PC-3 (cell line): ENCODE measurements around the gene ITSN1. TPM values are rescaled to one million over a fixed set of nuclear protein-coding genes. Genes with fewer than 3 reads are reported as not detected.

Source experiments
- ATAC-seq: fragments of 200-7000 bp; cut with Tn5 transposase; 2 replicates; pipeline ENCODE4 v1.9.1; 2020; ENCODE audit warnings: mild to moderate bottlenecking, moderate library complexity
- BruUV-seq: library from RNA; stranded (reverse); fragments of 400-500 nt; replicated peaks from 2 replicates; lab custom pipeline; 2021; lab: Mats Ljungman, UMichigan
- CTCF ChIA-PET: fragments of 300-600 bp; sonication (Branson Sonifier 250); formaldehyde crosslinking; loops from one replicate; lab custom pipeline; 2022; ENCODE audit warnings: antibody characterized with exemption; lab: Charles Lee
- POLR2A ChIA-PET: fragments of 300-600 bp; sonication (Branson Sonifier 250); formaldehyde crosslinking; loops from one replicate; lab custom pipeline; 2022; ENCODE audit warnings: antibody characterized with exemption; ENCODE audit not compliant: unreplicated experiment; lab: Charles Lee
- DNase-seq: peaks from one replicate; pipeline ENCODE4 v3.0.0-alpha.2; 2015
- H2AFZ ChIP-seq: fragments of 300-600 bp; sonication (generic); 2 replicates; pipeline ENCODE4 v1.6.0; 2016; ENCODE audit warnings: antibody characterized with exemption, low read length
- H3F3A ChIP-seq: fragments of 300-600 bp; sonication (generic); one replicate; pipeline ENCODE4 v1.6.0; 2017; ENCODE audit warnings: antibody characterized with exemption, low read length, control low read depth, mild to moderate bottlenecking; ENCODE audit not compliant: unreplicated experiment
- H3K27ac ChIP-seq: fragments of 300-600 bp; sonication (generic); 2 replicates; pipeline ENCODE4 v1.5.1; 2016; ENCODE audit warnings: mild to moderate bottlenecking, low read length
- H3K27me3 ChIP-seq: fragments of 300-600 bp; sonication (generic); 2 replicates; pipeline ENCODE4 v1.6.1; 2016; ENCODE audit warnings: low read length, mixed read lengths
- H3K36me3 ChIP-seq: fragments of 300-600 bp; sonication (generic); 2 replicates; pipeline ENCODE4 v1.6.1; 2016; ENCODE audit warnings: low read depth, mixed run types, low read length, mixed read lengths
- H3K4me1 ChIP-seq: fragments of 300-600 bp; sonication (generic); 2 replicates; pipeline ENCODE4 v1.5.1; 2016; ENCODE audit warnings: low read length; ENCODE audit not compliant: insufficient read depth
- H3K4me2 ChIP-seq: fragments of 300-600 bp; sonication (generic); 2 replicates; pipeline ENCODE4 v1.6.0; 2016; ENCODE audit warnings: low read length
- H3K4me3 ChIP-seq: fragments of 300-600 bp; sonication (generic); 2 replicates; pipeline ENCODE4 v1.5.1; 2016; ENCODE audit warnings: mild to moderate bottlenecking, low read length, mixed read lengths
- H3K79me2 ChIP-seq: fragments of 300-600 bp; sonication (generic); 2 replicates; pipeline ENCODE4 v1.6.1; 2017; ENCODE audit warnings: low read length, mixed read lengths
- H3K9ac ChIP-seq: fragments of 300-600 bp; sonication (generic); 2 replicates; pipeline ENCODE4 v1.6.0; 2016; ENCODE audit warnings: mild to moderate bottlenecking, low read length
- H3K9me2 ChIP-seq: fragments of 300-600 bp; sonication (generic); replicated peaks from 2 replicates; pipeline ENCODE4 v1.6.1; 2016; ENCODE audit warnings: mixed run types, low read length, mixed read lengths
- H3K9me3 ChIP-seq: fragments of 300-600 bp; sonication (generic); 2 replicates; pipeline ENCODE4 v1.6.1; 2016; ENCODE audit warnings: low read length, mixed read lengths
- H4K20me1 ChIP-seq: fragments of 300-600 bp; sonication (generic); 2 replicates; pipeline ENCODE4 v1.6.1; 2016; ENCODE audit warnings: low read length, mixed read lengths
- CTCF ChIP-seq: fragments of 300-600 bp; sonication (generic); conservative IDR thresholded peaks from 2 replicates; pipeline ENCODE4 v1.5.1; 2017; ENCODE audit warnings: antibody characterized with exemption, low read depth, mild to moderate bottlenecking, low read length
- EZH2 ChIP-seq: fragments of 300-600 bp; sonication (generic); IDR thresholded peaks from one replicate; pipeline ENCODE4 v1.6.1; 2017; ENCODE audit warnings: antibody characterized with exemption, mild to moderate bottlenecking, low read length; ENCODE audit not compliant: unreplicated experiment
- EZH2phosphoT487 ChIP-seq: fragments of 300-600 bp; sonication (generic); IDR thresholded peaks from 2 replicates; pipeline ENCODE4 v1.6.1; 2018; ENCODE audit warnings: mild to moderate bottlenecking, antibody characterized with exemption, low read length, borderline replicate concordance
- intact Hi-C: fragments of 100-400 bp; cut with micrococcal nuclease; formaldehyde crosslinking; loops from 2 replicates; pipeline ENCODE4 v1.9.0; 2023
- total RNA-seq: library from RNA; depleted of rRNA; stranded (reverse); fragments of >200 nt; gene quantifications from 2 replicates; pipeline ENCODE4 v1.2.3, GENCODE V29; 2014

ITSN1 gene
- total RNA-seq, 1 experiment from 2014 or later: 45.6 TPM

GRCh38 chr21:33856893-33857527 is 214.7 kb downstream of the ITSN1 start:
- intact Hi-C loops: no loop called here
- H3K4me3 ChIP-seq: no peak overlapping the region
- no peak overlapping the region for H3K27ac ChIP-seq
- no peak overlapping the region for H3K4me2 ChIP-seq
- H3K4me1 ChIP-seq: peaks cover 16% of the 10 kb centered on the region
- H3K27me3 ChIP-seq: no peaks in the 10 kb centered on the region
- ChIA-PET CTCF (no interaction called here), POLR2A (no interaction called here)
- DNase-seq: no peak
- H3K9me3 ChIP-seq: no peaks in the 10 kb centered on the region
- H3K79me2 ChIP-seq: no peaks in the 10 kb centered on the region
- no peak for ATAC-seq
- no peaks in the 10 kb centered on the region for H3F3A ChIP-seq
- H3K9me2 ChIP-seq: no peaks in the 10 kb centered on the region
- no peak for TF ChIP-seq EZH2phosphoT487
- BruUV-seq: no TSS peak
- no peak overlapping the region for H3K9ac ChIP-seq
- H2AFZ ChIP-seq: no peak overlapping the region
- H3K36me3 ChIP-seq: no peaks in the 10 kb centered on the region
- no peaks in the 10 kb centered on the region for H4K20me1 ChIP-seq

GRCh38 chr21:33857846-33858666 is 215.8 kb downstream of the ITSN1 start:
- Histone ChIP-seq H3K27me3 (no peaks in the 10 kb centered on the region), H3K4me2 (no peak overlapping the region), H3F3A (no peaks in the 10 kb centered on the region), H3K9me2 (no peaks in the 10 kb centered on the region), H3K27ac (no peak overlapping the region), H3K79me2 (no peaks in the 10 kb centered on the region), H2AFZ (no peak overlapping the region), H4K20me1 (no peaks in the 10 kb centered on the region), H3K4me1 (peaks cover 16% of the 10 kb centered on the region), H3K36me3 (no peaks in the 10 kb centered on the region), H3K9ac (no peak overlapping the region), H3K4me3 (no peak overlapping the region), H3K9me3 (no peaks in the 10 kb centered on the region)
- ChIA-PET POLR2A (no interaction called here), CTCF (no interaction called here)
- ATAC-seq (no peak), DNase-seq (no peak)
- intact Hi-C loops: no loop called here
- BruUV-seq: no TSS peak
- TF ChIP-seq EZH2: no peak

- Histone ChIP-seq H3F3A (no peaks in the 10 kb centered on the region), H3K79me2 (no peaks in the 10 kb centered on the region), H3K4me3 (no peak overlapping the region), H3K27ac (no peak overlapping the region), H3K4me1 (peaks cover 13% of the 10 kb centered on the region), H3K27me3 (no peaks in the 10 kb centered on the region), H3K9me2 (no peaks in the 10 kb centered on the region), H3K9ac (no peak overlapping the region), H3K9me3 (no peaks in the 10 kb centered on the region), H3K4me2 (no peak overlapping the region), H4K20me1 (no peaks in the 10 kb centered on the region), H3K36me3 (no peaks in the 10 kb centered on the region), H2AFZ (no peak overlapping the region)
- intact Hi-C loops: no loop called here
- ChIA-PET CTCF (no interaction called here), POLR2A (no interaction called here)
- TF ChIP-seq EZH2phosphoT487: no peak
- TF ChIP-seq EZH2: no peak
- TF ChIP-seq CTCF: no peak
- no peak for DNase-seq
- BruUV-seq: no TSS peak
- ATAC-seq: no peak
Measured at GRCh38 chr21:33858667-33859372, 216.5 kb downstream of the ITSN1 start.
